OCI-LY3 (cell line): ENCODE data around the gene ROBO1.

Experiments
- CTCF ChIP-seq: fragments of 200-600, 300-600 bp; sonication (generic); IDR thresholded peaks from 2 replicates; pipeline ENCODE4 v1.5.1; 2014; ENCODE audit warnings: antibody characterized with exemption, low read length, low read depth
- EZH2phosphoT487 ChIP-seq: fragments of 200-600 bp; shearing (Covaris generic); IDR thresholded peaks from 2 replicates; pipeline ENCODE4 v1.6.1; 2018; ENCODE audit warnings: antibody characterized with exemption, mixed run types, low read depth

GRCh38 chr3:78634316-78634715 is 1133.5 kb downstream of the ROBO1 start:
- no peak for TF ChIP-seq CTCF
- TF ChIP-seq EZH2phosphoT487 = no peak
